ENCODE data around the gene RNF213. TPM values are rescaled to one million over a fixed set of nuclear protein-coding genes. Genes with fewer than 3 reads are reported as not detected.

The RNF213 gene
- total RNA-seq, 1 donor from 2014 or later = 120 TPM

DNA sequence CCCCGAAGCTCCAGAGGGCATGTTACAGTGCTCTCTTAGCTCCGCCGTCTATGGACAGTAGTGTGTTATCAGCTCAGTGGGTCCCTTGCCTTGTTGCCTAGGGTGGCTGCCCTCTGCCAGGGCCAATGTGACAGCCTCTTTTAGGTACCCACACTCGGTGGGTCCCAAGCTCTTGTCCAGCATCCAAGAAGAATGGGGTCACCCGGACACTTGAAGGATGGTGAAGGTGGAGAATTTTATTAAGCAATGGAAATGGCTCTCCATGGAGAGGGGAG lies 57.0 kb downstream of the RNF213 start:
- H3K27ac ChIP-seq (ENCODE audit: low read depth, low read length) = no peak overlapping the region
- FAIRE-seq = no peak
- peaks cover 13% of the 10 kb centered on the region for H4K20me1 ChIP-seq (ENCODE audit: insufficient read depth, low read length)
- no peak for DNase-seq (ENCODE audit: low read depth)
- no peak overlapping the region for H3K4me3 ChIP-seq (ENCODE audit: insufficient read depth, low read depth, low read length)
- H3K27me3 ChIP-seq (ENCODE audit: insufficient read depth, low read length) = no peaks in the 10 kb centered on the region
- TF ChIP-seq EZH2 (IDR thresholded peaks at IDR 0.05; ENCODE audit: insufficient read depth, low read length) = no peak
- Mint-ChIP-seq H3K27ac (ENCODE audit: unreplicated experiment) (no peak overlapping the region), H3K9me3 (ENCODE audit: unreplicated experiment) (no peaks in the 10 kb centered on the region), H3K36me3 (ENCODE audit: low read depth, unreplicated experiment) (peaks cover 41% of the 10 kb centered on the region), H3K4me3 (ENCODE audit: unreplicated experiment) (no peak overlapping the region), H3K4me1 (ENCODE audit: low read depth, unreplicated experiment) (no peaks in the 10 kb centered on the region), H3K27me3 (ENCODE audit: low read depth, unreplicated experiment) (no peaks in the 10 kb centered on the region)
- H3K36me3 ChIP-seq (ENCODE audit: insufficient read depth, low read length) = peaks cover 2% of the 10 kb centered on the region
- H3K4me2 ChIP-seq (ENCODE audit: low read length) = no peak overlapping the region
- no peaks in the 10 kb centered on the region for H3K4me1 ChIP-seq (ENCODE audit: insufficient read depth, low read length)
- H3K79me2 ChIP-seq (ENCODE audit: insufficient read depth, low read length) = no peaks in the 10 kb centered on the region
- no peak overlapping the region for H3K9ac ChIP-seq (ENCODE audit: low read length)
- no peak overlapping the region for H2AFZ ChIP-seq (ENCODE audit: low read depth, low read length)
- no peaks in the 10 kb centered on the region for H3K9me3 ChIP-seq (ENCODE audit: insufficient read depth, low read depth, low read length)

DNA sequence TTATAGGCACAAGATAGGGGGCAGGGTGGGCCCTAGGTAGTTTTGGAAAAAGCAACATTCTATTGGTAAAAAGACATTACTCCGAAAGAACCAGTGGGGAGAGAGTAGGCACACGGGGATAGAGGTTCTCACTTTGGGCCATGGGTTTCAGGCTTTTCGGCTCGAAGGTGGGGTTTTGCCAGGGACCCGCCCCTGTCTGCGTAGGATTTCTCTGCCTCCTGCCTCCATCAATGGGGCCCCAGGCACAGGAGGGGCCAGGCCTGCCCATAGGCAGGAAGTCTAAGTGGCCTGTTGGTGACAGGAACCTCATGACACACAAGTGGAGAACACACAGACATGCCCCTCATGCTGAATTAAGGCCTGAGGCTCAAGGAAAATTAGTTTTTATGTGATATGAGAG lies 57.5 kb downstream of the RNF213 start:
- no peak overlapping the region for H3K4me3 Mint-ChIP-seq (ENCODE audit: unreplicated experiment)
- no peak for DNase-seq (ENCODE audit: low read depth)
- no peaks in the 10 kb centered on the region for H3K4me1 ChIP-seq (ENCODE audit: insufficient read depth, low read length)

DNA sequence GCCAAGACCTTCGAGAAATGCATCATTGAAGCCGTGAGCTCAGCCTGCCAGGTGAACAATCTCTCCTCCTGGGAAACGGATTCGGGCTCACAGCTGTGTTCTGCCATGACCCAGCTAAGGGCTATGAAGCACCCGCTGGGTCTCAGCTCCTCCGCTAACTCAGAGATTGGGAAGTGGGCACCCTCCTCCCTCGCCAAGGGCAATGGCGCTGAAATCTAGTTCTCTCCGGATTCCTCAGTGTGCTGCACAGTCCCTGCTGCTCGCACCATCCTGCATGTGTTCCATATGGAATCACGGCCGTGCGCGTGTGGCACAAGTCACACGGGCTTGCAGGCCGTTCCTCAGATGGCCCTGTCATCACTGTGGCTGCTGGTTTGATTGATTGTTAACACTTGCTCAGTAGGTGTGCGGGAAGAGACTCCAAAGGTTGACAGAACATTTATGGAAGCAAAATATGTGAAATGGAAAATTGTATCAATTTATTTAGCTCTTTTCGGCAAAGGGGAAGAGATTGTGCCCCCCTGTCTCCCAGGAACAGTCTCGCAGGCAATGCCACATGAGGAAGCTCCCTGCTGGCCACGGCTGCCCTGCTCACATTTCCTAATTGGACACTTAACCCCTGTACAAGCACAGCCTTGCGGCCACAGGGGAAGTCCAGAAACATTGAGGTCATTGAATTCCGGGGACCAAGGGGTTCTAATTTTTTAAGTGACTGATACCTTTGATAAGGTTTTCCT lies 58.8 kb downstream of the RNF213 start:
- Mint-ChIP-seq H3K9me3 (ENCODE audit: unreplicated experiment) (peaks cover 3% of the 10 kb centered on the region), H3K4me1 (ENCODE audit: low read depth, unreplicated experiment) (no peaks in the 10 kb centered on the region), H3K27ac (ENCODE audit: unreplicated experiment) (no peak overlapping the region), H3K36me3 (ENCODE audit: low read depth, unreplicated experiment) (peaks cover 51% of the 10 kb centered on the region), H3K27me3 (ENCODE audit: low read depth, unreplicated experiment) (no peaks in the 10 kb centered on the region), H3K4me3 (ENCODE audit: unreplicated experiment) (no peak overlapping the region)
- Histone ChIP-seq H2AFZ (ENCODE audit: low read depth, low read length) (no peak overlapping the region), H3K9ac (ENCODE audit: low read length) (no peak overlapping the region), H3K4me3 (ENCODE audit: insufficient read depth, low read depth, low read length) (no peak overlapping the region), H3K79me2 (ENCODE audit: insufficient read depth, low read length) (no peaks in the 10 kb centered on the region), H3K36me3 (ENCODE audit: insufficient read depth, low read length) (peaks cover 6% of the 10 kb centered on the region), H3K4me2 (ENCODE audit: low read length) (no peak overlapping the region), H3K4me1 (ENCODE audit: insufficient read depth, low read length) (no peaks in the 10 kb centered on the region), H3K27ac (ENCODE audit: low read depth, low read length) (no peak overlapping the region), H4K20me1 (ENCODE audit: insufficient read depth, low read length) (peaks cover 7% of the 10 kb centered on the region), H3K27me3 (ENCODE audit: insufficient read depth, low read length) (no peaks in the 10 kb centered on the region), H3K9me3 (ENCODE audit: insufficient read depth, low read depth, low read length) (no peaks in the 10 kb centered on the region)
- DNase-seq (ENCODE audit: low read depth) = no peak
- no peak for FAIRE-seq
- TF ChIP-seq EZH2 (IDR thresholded peaks at IDR 0.05; ENCODE audit: insufficient read depth, low read length) = no peak
- TF ChIP-seq, protein P1, sequence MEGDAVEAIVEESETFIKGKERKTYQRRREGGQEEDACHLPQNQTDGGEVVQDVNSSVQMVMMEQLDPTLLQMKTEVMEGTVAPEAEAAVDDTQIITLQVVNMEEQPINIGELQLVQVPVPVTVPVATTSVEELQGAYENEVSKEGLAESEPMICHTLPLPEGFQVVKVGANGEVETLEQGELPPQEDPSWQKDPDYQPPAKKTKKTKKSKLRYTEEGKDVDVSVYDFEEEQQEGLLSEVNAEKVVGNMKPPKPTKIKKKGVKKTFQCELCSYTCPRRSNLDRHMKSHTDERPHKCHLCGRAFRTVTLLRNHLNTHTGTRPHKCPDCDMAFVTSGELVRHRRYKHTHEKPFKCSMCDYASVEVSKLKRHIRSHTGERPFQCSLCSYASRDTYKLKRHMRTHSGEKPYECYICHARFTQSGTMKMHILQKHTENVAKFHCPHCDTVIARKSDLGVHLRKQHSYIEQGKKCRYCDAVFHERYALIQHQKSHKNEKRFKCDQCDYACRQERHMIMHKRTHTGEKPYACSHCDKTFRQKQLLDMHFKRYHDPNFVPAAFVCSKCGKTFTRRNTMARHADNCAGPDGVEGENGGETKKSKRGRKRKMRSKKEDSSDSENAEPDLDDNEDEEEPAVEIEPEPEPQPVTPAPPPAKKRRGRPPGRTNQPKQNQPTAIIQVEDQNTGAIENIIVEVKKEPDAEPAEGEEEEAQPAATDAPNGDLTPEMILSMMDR (IDR thresholded peaks at IDR 0.05; ENCODE audit: insufficient read depth, low read depth, low read length) = no peak

More for the DNA sequence above, 57.5 kb downstream of the RNF213 start:
- peaks cover 11% of the 10 kb centered on the region for H4K20me1 ChIP-seq (ENCODE audit: insufficient read depth, low read length)
- H3K4me3 ChIP-seq (ENCODE audit: insufficient read depth, low read depth, low read length) = no peak overlapping the region
- no peaks in the 10 kb centered on the region for H3K4me1 Mint-ChIP-seq (ENCODE audit: low read depth, unreplicated experiment)
- H3K27ac Mint-ChIP-seq (ENCODE audit: unreplicated experiment) = no peak overlapping the region
- H3K9me3 Mint-ChIP-seq (ENCODE audit: unreplicated experiment) = peaks cover 3% of the 10 kb centered on the region
- H3K79me2 ChIP-seq (ENCODE audit: insufficient read depth, low read length) = no peaks in the 10 kb centered on the region
- no peaks in the 10 kb centered on the region for H3K27me3 ChIP-seq (ENCODE audit: insufficient read depth, low read length)
- H3K27me3 Mint-ChIP-seq (ENCODE audit: low read depth, unreplicated experiment) = no peaks in the 10 kb centered on the region
- H3K36me3 ChIP-seq (ENCODE audit: insufficient read depth, low read length) = peaks cover 6% of the 10 kb centered on the region
- peaks cover 46% of the 10 kb centered on the region for H3K36me3 Mint-ChIP-seq (ENCODE audit: low read depth, unreplicated experiment)
- no peak overlapping the region for H3K9ac ChIP-seq (ENCODE audit: low read length)
- no peak overlapping the region for H3K27ac ChIP-seq (ENCODE audit: low read depth, low read length)
- H2AFZ ChIP-seq (ENCODE audit: low read depth, low read length) = no peak overlapping the region
- TF ChIP-seq EZH2 (IDR thresholded peaks at IDR 0.05; ENCODE audit: insufficient read depth, low read length) = no peak
- TF ChIP-seq, protein P1 (IDR thresholded peaks at IDR 0.05; ENCODE audit: insufficient read depth, low read depth, low read length) = no peak
- no peaks in the 10 kb centered on the region for H3K9me3 ChIP-seq (ENCODE audit: insufficient read depth, low read depth, low read length)
- H3K4me2 ChIP-seq (ENCODE audit: low read length) = no peak overlapping the region
- FAIRE-seq = no peak
